Left ventricle myocardium superior (tissue), 1 donor: ENCODE measurements around the gene SLC18A3. TPM values are rescaled to one million over a fixed set of nuclear protein-coding genes. Genes with fewer than 3 reads are reported as not detected.

Source experiments
- ATAC-seq: fragments of 200-7000 bp; cut with Tn5 transposase; one replicate; pipeline ENCODE4 v1.9.1; 2020; ENCODE audit warnings: mild to moderate bottlenecking, moderate library complexity
- DNase-seq: peaks from one replicate; pipeline ENCODE4 v3.0.0-alpha.2; 2020
- intact Hi-C: fragments of 100-400 bp; cut with micrococcal nuclease; formaldehyde crosslinking; loops from one replicate; pipeline ENCODE4 v1.11.0; 2022
- total RNA-seq: library from RNA; stranded (reverse); fragmentation: NEBNext Ultra II Directional; extraction: Animal tissue kit (Norgen Biotek cat#: 25700); gene quantifications from one replicate; pipeline ENCODE4 v1.2.1, GENCODE V29; 2021
- donor health status: DM: no; HTN: yes; CAD: no; lungs with severe emphysema.

Gene SLC18A3
- total RNA-seq, 1 donor from 2014 or later, result not detected

GRCh38 chr10:49620841-49621378 lies 10.8 kb downstream of the SLC18A3 start:
- no peak for ATAC-seq
- DNase-seq, result no peak
- intact Hi-C loops, result no loop called here

- intact Hi-C loops, result no loop called here
- ATAC-seq (no peak), DNase-seq (no peak)
These were observed 11.5 kb downstream of the SLC18A3 start for GRCh38 chr10:49621561-49621960.

- ATAC-seq (no peak), DNase-seq (no peak)
- intact Hi-C loops, result no loop called here
These were observed 12.6 kb downstream of the SLC18A3 start for GRCh38 chr10:49622426-49623425.

- ATAC-seq (no peak), DNase-seq (no peak)
These were observed 14.5 kb downstream of the SLC18A3 start for GRCh38 chr10:49624629-49625028.

GRCh38 chr10:49625411-49625810 lies 15.3 kb downstream of the SLC18A3 start:
- ATAC-seq, result no peak
- no peak for DNase-seq
- intact Hi-C loops, result no loop called here

More at GRCh38 chr10:49624629-49625028, 14.5 kb downstream of the SLC18A3 start:
- intact Hi-C loops, result no loop called here

GRCh38 chr10:49627038-49627437 lies 16.9 kb downstream of the SLC18A3 start:
- no peak for ATAC-seq
- DNase-seq, result no peak

GRCh38 chr10:49627644-49628247 lies 17.6 kb downstream of the SLC18A3 start:
- no peak for DNase-seq
- intact Hi-C loops, result no loop called here
- ATAC-seq, result no peak

More at GRCh38 chr10:49627038-49627437, 16.9 kb downstream of the SLC18A3 start:
- intact Hi-C loops, result no loop called here

GRCh38 chr10:49628599-49628998 lies 18.5 kb downstream of the SLC18A3 start:
- intact Hi-C loops, result no loop called here
- DNase-seq (no peak), ATAC-seq (no peak)

- DNase-seq, result no peak
- intact Hi-C loops, result no loop called here
- ATAC-seq, result no peak
These were observed 19.3 kb downstream of the SLC18A3 start for GRCh38 chr10:49629431-49629881.

- ATAC-seq (no peak), DNase-seq (no peak)
- intact Hi-C loops, result no loop called here
These were observed 21.9 kb downstream of the SLC18A3 start for GRCh38 chr10:49631975-49632374.

- DNase-seq, result no peak
- intact Hi-C loops, result no loop called here
These were observed 22.6 kb downstream of the SLC18A3 start for GRCh38 chr10:49632406-49633317.

GRCh38 chr10:49633327-49634068 lies 23.4 kb downstream of the SLC18A3 start:
- no peak for DNase-seq
- ATAC-seq, result no peak

More at GRCh38 chr10:49632406-49633317, 22.6 kb downstream of the SLC18A3 start:
- no peak for ATAC-seq

GRCh38 chr10:49634069-49634660 lies 24.1 kb downstream of the SLC18A3 start:
- DNase-seq (no peak), ATAC-seq (no peak)
- intact Hi-C loops, result no loop called here

More at GRCh38 chr10:49633327-49634068, 23.4 kb downstream of the SLC18A3 start:
- intact Hi-C loops, result no loop called here

GRCh38 chr10:49642311-49642710 lies 32.2 kb downstream of the SLC18A3 start:
- intact Hi-C loops, result no loop called here
- ATAC-seq (no peak), DNase-seq (no peak)

- ATAC-seq (no peak), DNase-seq (no peak)
- intact Hi-C loops, result no loop called here
These were observed 33.3 kb downstream of the SLC18A3 start for GRCh38 chr10:49643241-49644034.

GRCh38 chr10:49644035-49644646 lies 34.0 kb downstream of the SLC18A3 start:
- ATAC-seq (no peak), DNase-seq (no peak)
- intact Hi-C loops, result no loop called here

- intact Hi-C loops, result no loop called here
- no peak for ATAC-seq
- no peak for DNase-seq
These were observed 35.3 kb downstream of the SLC18A3 start for GRCh38 chr10:49645417-49645816.
